Measurements from ENCODE around the gene VAPA. TPM values are rescaled to one million over a fixed set of nuclear protein-coding genes. Genes with fewer than 3 reads are reported as not detected.
A peak's percentile ranks its signal among the peaks of the same experiment; 100 is the strongest.

The VAPA gene
- total RNA-seq, 1 donor from 2014 or later, result 213 TPM

DNA sequence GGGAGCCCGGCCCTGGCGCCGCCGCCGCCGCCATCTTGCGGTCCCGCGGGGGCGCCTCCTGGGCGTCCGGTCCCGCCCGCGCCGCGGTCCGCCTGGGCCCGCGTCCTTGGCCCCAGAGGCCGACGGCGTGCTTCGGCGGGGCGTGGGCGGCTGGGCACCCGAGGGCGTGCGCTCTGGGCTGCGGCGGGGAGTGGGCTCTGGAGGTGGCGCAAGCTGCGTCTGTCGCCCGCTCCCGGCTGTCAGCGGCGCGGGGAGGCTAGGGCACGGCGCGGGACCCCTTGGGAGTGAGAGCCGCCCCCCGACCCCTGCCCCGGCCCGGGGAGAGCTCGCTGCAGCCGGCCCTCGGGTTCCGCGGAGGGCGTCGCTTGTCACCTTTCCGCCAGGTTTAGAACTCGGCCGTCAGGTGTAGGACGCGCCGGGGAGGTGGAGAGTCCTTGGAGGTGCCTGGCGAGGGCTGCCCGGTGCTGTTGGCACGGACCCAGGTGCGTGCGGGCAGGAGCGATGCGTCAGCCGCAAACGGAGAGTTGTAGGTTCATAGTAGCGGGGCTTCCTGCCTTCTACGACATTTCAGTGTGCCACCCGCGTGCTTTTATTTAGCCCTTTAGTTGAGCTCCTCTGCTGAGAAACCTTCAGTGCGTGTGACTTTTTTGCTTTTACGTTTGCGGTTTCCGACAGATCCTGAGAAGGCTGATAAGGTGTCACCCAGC, 921 bp downstream of the VAPA start:
- DNase-seq (ENCODE audit: low spot score), result peak; percentile 74

DNA sequence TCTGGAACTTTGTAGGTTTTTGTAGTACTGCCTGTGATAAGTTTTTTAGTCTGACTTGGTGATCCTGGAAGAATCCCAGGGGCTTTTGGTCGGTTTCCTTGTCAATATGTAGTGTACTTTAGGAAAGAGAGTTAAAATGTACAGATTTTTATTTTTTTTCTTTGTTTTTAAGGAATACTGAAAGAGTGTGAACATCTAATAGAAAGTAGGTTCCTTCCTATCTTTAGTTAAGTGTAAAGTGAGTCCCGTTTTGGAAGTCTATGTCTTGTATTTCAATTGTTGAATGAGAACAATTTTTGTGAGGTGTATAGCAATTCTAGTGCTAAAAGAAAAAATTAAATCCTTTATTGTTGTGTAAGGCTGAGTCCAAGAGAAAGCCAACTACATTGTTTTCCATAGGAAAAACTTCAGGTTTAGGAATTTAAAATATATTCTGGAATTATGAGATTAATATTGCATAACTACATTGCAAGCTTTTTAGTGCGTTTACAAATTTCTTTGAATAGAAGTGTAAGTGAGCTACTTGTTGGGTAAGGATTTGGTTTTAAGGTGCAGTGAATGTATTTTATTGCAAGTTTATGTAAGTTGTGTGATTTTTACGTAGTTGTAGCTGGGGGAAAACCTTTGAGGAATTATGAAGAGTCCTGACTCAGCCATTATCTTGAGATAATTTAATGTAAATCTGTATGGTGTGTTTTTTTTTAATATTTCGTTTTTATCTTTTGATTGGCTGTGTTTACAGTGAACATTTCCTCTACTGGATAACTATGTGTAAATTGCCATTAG, 1.7 kb downstream of the VAPA start:
- no peak for DNase-seq (ENCODE audit: low spot score)

DNA sequence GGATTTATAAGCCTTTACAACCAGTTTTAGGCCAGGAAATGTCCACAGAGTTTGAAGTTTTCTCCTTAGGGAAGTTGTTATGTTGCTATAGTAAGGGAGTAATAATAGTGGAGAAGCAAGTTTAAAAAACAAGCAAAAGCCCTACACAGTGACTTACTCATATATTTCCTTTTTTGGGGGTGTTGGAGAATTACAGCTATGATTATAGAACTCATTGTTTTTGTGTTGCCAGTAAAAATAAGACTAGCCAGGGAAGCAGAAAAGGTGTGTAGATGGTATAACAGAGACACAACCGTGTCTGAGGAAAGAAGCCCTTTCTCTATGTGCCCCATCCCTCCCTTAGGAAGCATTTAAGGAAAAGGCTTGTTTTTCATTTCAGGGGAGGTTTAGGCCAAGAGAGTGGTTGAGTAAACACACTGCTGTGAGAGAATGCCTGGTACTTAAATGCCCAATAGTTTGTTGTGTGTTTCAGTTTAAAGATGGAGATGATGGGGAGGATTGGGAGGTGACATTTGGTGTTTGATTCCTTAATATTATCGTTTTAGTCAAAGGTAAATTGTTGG, 2.3 kb downstream of the VAPA start:
- DNase-seq (ENCODE audit: low spot score), result no peak

DNA sequence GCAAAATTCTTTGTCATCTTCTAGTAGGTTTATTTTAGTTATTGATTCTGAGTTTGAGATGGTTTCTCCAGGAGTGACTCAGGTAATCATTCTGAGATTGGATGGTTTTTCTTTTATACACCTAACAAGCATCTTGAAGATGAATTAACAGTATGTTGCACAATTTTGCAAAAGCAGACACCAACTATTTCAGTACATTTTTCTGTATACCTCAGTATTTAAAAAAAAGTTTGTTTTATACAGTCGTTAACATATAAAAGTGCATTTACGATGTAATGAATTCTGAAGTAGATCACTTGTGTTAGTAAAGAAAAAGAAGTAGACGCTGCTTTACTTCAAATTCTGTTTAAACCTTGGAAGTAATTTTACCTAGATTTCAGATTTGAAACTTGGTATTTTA, 3.0 kb downstream of the VAPA start:
- DNase-seq (ENCODE audit: low spot score), result no peak

DNA sequence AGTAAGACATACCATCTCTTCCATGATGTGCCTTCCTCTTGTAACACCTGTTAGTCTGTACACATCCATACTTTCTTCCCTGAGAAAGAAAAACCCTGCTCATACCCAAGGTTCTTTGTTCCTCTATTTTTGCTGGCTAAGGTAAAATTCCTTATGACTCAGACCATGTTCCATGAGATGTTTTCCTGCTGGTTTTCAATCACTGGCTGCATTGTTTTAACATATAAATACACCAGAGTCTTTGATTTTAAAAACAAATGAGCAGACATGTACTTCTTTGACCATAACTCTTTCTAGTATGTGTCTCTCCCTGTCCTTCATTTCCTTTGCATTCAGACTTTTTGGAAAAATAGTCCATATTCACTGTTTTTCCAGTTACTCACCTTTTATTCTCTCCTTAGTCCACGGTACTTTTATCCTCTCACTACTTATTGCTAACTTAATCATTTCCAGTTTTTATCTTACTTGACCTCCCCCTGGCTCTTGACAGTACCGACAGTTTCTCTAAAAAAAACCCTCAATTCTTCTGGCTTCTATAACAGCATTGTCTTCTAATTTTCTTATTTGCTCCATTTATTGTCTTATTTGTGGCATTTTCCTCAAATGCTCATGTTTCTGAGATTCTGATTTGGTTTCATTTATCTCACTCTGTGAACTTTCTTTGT, 4.3 kb downstream of the VAPA start:
- no peak for DNase-seq (ENCODE audit: low spot score)

DNA sequence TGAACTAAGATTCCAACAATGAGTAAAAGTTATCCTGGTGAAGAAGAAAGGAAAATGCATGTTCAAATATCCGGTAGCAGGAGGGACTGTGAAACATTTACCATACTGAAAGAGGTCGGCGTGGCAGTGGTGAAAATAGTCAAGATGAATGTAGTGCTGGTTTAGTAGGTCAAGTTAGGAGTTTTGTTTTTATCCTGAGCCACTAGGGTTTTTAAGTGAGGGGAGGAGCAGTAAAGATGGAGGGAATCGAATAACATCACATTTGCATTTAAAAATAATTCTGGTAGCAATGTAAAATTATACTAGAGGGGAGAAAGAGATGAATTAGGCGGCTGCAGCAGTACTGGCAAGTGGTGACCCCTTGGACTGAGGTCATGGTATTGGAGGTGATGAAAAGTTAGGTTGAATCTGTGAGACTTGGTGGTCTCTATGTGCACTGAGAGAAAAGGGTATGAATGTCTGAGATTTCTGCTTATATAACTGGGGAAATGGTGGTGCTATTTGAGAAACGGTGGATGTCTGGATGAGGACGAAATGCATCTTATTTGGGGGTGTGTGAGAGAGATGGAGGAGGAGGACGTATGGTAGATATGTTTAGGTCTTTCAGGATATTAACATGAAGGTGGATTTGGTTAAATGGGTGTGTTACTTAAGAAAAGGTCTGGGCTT, 5.9 kb downstream of the VAPA start:
- no peak for DNase-seq (ENCODE audit: low spot score)

DNA sequence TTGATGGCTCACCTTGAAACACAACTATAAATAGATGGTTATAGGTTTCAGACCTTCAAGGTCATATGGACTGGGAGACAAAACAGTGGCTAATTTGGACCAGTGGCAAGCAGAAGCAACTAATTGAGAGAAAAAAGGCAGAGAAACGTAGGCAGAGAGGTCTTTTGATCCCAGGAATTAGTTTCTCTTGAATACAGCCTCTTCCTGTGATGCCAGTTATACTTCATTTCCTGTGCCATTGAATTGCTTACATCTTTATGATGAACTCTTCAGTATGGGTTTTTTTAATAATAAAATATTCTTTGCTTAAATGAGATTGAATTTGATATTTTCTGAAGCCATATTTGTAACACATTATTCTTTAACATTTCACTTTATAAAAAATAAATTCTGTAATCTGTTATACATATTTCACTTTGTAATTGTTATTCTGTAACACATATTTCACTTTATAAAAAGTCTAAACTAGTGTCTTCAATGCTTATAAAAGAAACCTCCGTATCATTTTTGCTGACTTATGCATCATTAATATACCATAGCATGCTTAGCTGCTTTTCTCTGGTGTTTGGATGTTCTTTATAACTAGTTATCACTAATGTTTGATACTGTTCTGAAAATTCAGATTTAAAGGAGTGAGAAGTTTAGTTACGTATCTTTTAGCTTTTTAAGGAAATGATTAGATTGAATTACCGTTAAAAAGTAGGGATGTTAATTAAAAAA, 8.9 kb downstream of the VAPA start:
- DNase-seq (ENCODE audit: low spot score), result no peak

DNA sequence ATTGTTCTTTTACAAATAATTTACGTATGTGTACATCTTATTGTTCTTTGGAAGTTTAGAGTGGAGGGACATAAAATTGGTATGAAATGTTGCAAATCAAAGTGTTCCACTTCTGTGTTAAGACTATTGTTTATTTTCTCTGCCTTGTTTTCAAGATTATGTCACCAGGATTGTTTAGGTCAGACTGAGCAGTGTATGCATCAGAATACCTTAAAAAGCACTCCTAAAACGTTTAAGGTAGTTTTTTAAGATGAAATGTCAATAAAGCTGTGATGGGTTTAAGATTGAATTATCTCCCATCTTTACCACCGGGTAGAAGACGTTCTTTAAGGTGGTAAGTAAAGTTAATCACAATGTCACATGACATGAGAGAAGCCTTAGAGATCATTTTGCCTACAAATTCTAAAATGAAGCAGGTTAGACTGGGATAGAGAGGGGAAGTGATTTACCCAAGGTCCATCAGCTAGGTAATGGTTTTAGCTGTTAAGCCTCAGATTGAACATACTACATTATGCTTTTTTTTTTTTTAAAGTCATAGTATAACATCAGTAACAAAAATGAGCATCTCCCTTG, 10.6 kb downstream of the VAPA start:
- DNase-seq (ENCODE audit: low spot score), result no peak

DNA sequence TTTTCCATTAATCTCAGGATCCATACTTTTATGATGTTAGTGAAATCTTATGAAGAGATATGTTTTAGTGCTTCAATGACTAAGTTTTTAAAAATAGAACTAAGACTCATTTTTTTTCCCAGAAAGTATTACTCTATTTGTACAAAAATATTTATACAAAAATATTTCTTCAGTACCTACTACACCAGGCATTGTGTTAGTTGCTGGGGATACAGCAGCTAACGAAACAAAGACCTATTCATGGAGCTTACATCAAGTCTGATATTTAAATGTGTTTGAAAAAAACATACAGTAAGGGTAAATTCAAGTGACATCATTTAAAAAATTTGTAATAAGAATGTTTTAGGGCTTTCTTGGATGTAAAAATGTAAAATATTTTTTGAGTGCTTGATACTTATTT, 11.6 kb downstream of the VAPA start:
- no peak for DNase-seq (ENCODE audit: low spot score)

DNA sequence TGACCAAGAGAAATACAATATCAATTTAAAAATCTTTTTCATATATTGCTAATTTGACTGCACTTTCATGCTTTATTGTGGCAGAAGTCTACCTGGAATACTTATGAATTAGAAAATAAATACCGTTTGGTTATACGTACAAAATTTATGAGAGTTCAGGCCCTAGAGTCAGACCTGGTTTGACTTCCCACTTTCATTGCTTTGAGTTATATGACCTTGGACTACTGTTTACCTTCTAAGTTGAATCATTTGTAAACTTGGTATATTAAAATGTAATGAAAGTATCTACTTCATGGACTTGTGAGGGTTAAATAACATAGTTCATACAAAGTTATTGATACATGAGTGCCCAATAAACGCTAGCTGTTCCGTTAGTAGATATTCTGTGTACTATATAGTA, 12.0 kb downstream of the VAPA start:
- no peak for DNase-seq (ENCODE audit: low spot score)

DNA sequence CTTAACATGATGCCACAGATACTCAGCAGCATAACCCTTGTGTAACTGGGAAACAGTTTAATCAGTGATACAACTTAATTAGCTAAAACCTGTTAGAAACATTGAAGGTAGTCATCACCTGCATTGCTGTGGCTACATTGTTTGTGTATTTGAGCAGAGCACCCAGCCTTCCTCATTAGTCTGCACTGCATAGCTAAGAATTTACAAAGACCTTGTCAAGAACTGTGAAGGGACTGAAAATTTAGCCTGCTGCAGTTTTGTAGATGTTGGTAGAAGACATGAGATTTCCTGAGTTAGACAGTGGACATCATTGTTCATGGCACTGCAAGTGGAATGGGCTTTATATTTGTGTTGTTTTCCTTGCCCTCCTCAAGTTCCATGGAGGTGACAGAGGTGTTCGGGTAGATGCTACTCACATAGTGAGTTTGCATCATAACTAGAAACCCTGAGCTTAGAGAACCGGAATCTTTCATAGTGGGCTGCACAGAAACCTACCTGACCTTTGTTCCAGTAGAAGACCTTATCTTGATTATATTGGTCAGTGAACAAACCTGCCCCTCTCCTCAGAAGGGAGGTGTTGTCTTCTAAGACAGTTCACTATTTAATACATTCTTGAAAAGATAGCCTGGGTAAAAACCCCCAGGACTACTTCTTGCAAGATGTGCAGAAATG, 12.5 kb downstream of the VAPA start:
- no peak for DNase-seq (ENCODE audit: low spot score)

DNA sequence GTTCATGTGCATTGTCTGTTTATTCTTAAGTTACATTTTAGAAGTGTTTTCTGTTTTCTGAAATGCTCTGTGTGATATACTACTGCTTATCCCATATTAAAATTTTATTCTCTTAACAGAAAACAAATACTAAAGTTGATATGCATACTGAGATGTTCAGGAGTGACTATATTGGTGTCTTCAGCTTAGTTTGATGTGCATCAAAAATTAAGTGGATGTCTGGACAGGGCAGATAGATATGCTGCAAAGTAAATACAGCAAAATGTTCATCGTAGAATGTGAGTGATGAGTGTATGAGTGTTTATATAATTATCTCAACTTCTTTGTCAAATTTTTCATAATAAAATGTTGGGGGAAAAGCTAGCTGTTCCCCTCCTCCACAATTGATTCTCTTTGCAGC, 13.2 kb downstream of the VAPA start:
- DNase-seq (ENCODE audit: low spot score), result no peak

DNA sequence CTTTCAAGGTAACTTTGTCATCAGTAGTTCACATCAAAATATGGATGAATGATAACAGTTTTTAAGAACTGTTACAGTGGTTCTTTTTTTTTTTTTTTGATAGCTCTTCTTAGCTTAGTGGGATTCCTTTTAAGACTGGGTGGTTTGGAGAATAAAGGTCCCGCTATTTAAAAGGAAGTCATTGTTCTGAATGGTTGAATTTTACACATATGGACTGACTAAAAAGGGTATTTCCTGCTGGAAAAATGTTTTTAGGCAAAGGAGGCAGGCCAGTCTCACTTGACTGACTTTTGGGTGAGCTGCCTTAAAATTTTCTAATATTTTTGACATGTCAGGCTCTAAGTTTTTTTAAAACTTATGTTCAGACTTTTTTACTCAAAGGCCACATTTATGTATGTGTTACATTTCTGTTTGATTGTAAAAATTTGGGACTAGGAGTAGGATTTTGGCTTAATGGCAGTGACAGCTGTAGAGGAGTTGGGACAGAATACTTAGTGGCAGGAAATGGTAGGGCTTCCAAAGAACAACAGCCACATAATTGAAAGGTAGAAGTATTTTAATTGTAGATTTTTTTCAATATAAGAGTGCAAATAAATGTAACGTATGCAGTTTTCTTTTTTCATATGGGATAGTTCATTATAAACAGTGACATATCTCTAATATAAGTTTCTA, 13.7 kb downstream of the VAPA start:
- no peak for DNase-seq (ENCODE audit: low spot score)

DNA sequence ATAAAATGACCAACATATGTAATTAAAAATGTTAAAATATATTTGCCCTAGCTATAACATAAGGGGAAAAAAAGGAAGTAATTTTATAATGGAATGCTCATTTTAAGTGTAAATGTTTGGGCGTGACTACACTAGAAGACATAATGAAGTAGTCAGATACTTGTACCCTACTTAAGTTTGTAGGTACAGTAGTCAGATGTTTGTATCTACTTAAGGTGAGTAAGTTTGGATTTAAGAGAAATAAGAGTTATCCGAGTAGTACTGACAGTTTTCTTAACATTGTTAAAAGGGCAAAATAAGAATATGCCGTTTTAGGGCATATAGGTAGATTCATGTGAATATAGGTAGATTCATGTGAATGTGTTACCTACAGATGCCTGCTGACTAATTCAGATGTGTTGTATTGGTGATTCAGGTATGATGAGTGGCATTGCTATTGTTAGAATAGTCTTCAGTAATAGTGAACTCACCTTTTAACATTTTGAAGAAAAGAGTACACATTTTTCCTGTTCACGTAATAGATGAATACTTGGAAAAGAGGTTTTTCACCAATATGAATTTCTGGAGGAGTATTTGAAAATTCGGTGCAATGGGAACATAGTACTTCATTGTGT, 14.9 kb downstream of the VAPA start:
- DNase-seq (ENCODE audit: low spot score), result no peak

DNA sequence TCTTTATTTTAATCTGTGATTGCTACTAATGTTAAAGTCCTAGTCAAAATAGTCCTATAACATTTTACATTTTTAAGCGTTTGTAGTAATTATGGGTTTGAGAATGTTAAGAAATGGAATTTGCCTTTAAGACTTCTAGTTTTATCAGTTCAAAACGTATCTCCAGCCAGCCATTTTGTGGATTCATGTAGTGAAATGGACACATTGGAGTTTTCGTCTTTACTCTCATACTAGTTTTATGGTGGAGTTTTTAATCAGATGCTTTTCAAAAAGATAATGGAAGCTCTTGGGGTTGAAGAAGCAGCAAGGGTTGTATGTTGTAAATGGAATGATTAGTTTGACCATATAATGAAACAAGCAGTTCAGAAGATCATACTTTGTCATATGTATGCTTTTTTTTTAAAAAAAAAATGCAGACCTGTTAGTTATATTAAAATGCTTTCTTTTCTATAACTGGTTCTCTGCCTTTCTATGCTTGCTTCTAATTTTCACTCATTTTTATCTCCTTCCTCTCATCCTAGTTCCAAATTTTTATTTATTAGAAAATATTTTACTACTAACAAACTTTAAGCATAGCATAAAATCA, 16.6 kb downstream of the VAPA start:
- DNase-seq (ENCODE audit: low spot score), result no peak

DNA sequence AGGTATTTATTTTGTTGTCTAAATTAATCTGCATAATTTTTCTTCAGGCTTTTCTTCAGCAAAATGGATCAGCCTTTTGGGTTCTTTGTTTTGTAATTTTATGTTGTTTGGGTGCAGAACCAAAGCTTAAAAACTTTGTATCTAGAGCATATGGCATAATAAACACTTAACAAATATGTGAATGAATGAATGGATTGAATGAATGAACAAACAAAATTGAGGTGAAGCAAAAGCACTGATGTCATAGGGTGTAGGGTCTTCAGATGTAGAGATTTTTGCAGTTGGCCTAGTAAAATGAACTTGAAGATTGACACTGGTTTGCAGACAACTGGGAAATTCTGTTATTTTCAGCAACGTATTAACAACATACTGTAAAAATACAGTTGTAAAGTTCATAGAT, 17.3 kb downstream of the VAPA start:
- DNase-seq (ENCODE audit: low spot score), result no peak

DNA sequence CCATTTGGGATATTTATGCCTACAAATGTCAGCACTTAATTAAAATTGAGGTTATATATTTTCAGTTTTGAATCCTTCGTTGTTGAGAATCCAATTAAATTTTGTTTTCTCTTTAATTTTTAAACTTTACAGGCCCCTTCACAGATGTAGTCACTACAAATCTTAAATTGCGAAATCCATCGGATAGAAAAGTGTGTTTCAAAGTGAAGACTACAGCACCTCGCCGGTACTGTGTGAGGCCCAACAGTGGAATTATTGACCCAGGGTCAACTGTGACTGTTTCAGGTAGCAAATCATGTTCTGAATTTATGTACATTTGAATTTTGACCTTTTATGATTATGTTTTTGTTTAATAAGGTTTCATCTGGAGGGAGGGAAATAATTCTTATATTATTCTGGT, 17.9 kb downstream of the VAPA start:
- no peak for DNase-seq (ENCODE audit: low spot score)

DNA sequence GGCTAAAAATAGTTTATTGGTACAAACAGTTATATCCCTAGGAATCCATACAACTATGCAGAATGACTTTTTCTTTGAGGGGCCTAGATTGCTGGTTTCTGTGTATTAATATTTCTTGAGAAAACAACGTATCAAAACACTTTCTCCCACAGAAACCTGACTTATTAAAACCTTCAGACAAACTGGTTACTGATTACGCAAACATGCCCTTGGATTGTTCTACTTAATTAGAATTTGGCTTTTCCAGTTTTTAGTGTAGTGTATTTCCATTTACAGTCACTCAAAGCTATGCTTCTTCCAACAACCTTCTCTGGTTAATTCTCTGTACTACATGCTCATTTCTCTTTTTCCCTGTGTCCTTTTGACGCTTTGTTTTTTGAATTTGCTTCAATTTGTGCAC, 20.0 kb downstream of the VAPA start:
- no peak for DNase-seq (ENCODE audit: low spot score)

DNA sequence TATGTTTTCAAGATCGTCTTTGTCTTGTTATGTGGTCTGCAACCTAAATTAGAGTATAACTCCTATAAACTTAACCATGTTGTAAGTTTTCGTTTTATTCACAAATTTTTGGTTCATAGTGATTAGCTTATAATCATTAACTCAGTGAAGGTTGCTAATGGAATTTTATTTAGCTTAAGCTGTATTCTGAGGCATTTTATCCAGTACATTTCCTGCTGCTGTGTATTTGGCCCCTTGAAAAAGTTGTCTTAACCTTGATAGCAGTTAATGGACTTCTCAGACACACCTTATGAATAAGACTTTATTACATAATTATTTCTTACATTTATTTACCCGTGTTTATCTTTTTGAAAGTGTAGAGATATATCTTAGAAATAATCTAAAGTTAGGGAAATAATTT, 20.5 kb downstream of the VAPA start:
- DNase-seq (ENCODE audit: low spot score), result no peak
